ENCODE data around the gene AIF1. TPM values are rescaled to one million over a fixed set of nuclear protein-coding genes. Genes with fewer than 3 reads are reported as not detected.

Gene AIF1
- total and polyA plus RNA-seq, 7 experiments from 2014 or later: 33.1 to 182 (median 71.0) TPM

DNA sequence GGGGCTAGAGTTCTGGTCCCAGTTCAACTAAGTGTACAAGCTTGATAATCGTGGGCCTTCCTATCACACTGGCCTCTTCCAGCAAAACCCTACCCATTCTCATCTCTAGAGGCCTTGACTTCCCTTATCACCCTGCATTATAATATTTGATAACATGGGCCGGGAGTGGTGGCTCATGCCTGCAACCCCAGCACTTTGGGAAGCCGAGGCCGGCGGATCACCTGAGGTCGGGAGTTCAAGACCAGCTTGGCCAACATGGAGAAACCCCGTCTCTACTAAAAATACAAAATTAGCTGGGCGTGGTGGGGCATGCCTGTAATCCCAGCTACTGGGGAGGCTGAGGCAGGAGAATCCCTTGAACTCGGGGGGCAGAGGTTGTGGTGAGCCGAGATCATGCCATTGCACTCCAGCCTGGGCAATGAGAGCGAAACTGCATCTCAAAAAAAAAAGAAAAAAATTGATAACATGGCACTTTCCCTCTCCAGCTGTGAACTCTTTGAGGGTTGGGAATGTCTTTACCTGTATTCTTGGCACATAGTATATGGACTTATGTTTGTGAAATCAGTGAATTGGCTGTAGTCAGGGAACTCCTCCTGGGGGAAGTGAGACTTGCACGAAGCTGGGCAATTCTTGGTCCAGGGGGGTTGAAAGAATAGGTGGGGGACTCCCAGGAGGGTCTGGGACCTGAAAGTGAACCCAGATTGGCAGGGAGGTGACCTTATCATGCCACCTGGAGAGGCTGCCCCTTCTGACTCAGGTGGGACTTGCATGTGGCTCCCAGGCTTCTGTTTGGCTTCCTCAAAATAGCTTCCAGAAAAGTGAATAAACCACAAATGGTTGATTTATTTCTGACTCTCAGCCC is 46.5 kb downstream of the AIF1 start:
- peaks cover 49 to 89% (median 73%) of the 10 kb centered on the region in 7 donors for H3K4me1 Mint-ChIP-seq
- Histone ChIP-seq H3K4me1 (ENCODE audit: control insufficient read depth in 2 of 2, insufficient read depth in 2 of 2, low read length in 2 of 2) (peaks cover 47 to 57% of the 10 kb centered on the region in 2 donors), H3K9me3 (ENCODE audit: control insufficient read depth in 2 of 3, low read length in 3 of 3) (no peaks in the 10 kb centered on the region), H3K36me3 (ENCODE audit: control insufficient read depth in 2 of 3, insufficient read depth in 3 of 3, low read length in 3 of 3) (peaks cover 0 to 33% (median 6%) of the 10 kb centered on the region in 3 experiments), H3K4me3 (ENCODE audit: low read length) (peak overlapping the region; percentile 79), H3K27me3 (ENCODE audit: control insufficient read depth in 2 of 2, insufficient read depth in 2 of 2, low read length in 2 of 2) (no peaks in the 10 kb centered on the region), H3K27ac (ENCODE audit: low read depth, low read length) (peak overlapping the region; percentile 88)
- peak overlapping the region; percentile 89 to 98 (median 92) for H3K4me3 Mint-ChIP-seq
- intact Hi-C loops (cut with micrococcal nuclease): loop anchor here in 1 of 2 donors (10.0 kb wide), 2 partner anchors 1543 to 1753 kb away; partner anchors contain the start of genes CUTA, HSD17B8, PHF1 and RING1
- peaks cover 4 to 41% (median 13%) of the 10 kb centered on the region in 5 donors for H3K36me3 Mint-ChIP-seq
- peaks cover 0 to 2% (median 0%) of the 10 kb centered on the region in 11 donors for H3K9me3 Mint-ChIP-seq
- ChIA-PET POLR2A (interaction anchor here (0.6 to 7.1 kb wide), 23 partner anchors 9 to 1616 kb away, joined by 3 to 193 read pairs (median 4); partner anchors contain the start of genes ABHD16A, APOM, BAG6 and DDX39B), CTCF (interaction anchor here (0.9 kb wide), 1 partner anchor 9 kb away, joined by 3 read pairs; the partner anchor contains the start of gene BAG6)
- ATAC-seq (no peak), DNase-seq (no peak)
- peaks cover 0 to 2% (median 0%) of the 10 kb centered on the region in 5 donors for H3K27me3 Mint-ChIP-seq
- H3K27ac Mint-ChIP-seq: peak overlapping the region; percentile 75 to 95 (median 88)

DNA sequence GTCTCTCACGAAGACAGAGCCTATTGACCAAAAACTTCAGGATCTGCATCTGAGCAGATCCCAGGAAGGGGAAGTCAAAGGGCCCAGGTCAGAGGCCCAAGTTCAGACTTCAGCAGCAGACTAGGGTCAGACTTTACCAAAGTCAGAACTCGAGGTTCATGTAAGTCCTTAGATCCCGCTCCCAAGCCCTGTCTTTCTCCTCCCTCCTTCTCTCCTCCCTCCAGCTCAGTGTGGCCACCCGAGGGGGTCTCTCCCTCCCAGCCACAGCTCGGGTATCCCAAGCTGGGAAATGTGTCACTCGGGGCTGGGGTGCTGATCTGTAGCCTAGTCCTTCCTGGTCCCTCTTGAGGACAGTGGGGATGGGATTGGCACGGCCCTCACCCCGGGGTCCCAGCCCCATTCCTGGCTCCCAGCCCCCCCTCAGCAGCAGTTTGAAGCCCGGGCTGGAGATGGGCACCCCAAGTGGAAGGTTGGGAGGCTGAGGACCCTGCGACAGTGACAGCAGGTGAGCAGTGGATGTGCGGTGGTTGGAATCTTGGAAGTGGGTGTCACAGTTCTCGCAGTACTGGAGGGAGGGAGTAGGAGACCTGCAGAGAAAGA is 47.2 kb downstream of the AIF1 start:
- Histone ChIP-seq H3K27ac (ENCODE audit: low read depth, low read length) (no peak overlapping the region), H3K4me3 (ENCODE audit: low read length) (no peak overlapping the region), H3K27me3 (ENCODE audit: control insufficient read depth in 2 of 2, insufficient read depth in 2 of 2, low read length in 2 of 2) (no peaks in the 10 kb centered on the region), H3K4me1 (ENCODE audit: control insufficient read depth in 2 of 2, insufficient read depth in 2 of 2, low read length in 2 of 2) (peaks cover 50 to 62% of the 10 kb centered on the region in 2 donors), H3K36me3 (ENCODE audit: control insufficient read depth in 2 of 3, insufficient read depth in 3 of 3, low read length in 3 of 3) (peaks cover 0 to 30% (median 6%) of the 10 kb centered on the region in 3 experiments), H3K9me3 (ENCODE audit: control insufficient read depth in 2 of 3, low read length in 3 of 3) (no peaks in the 10 kb centered on the region)
- peaks cover 48 to 90% (median 76%) of the 10 kb centered on the region in 7 donors for H3K4me1 Mint-ChIP-seq
- ChIA-PET POLR2A (interaction anchor here (0.6 to 7.1 kb wide), 8 partner anchors 9 to 168 kb away, joined by 3 to 193 read pairs (median 6); partner anchors contain the start of genes ABHD16A, APOM, BAG6 and LY6G5C), CTCF (no interaction called here)
- H3K27me3 Mint-ChIP-seq: peaks cover 0 to 2% (median 0%) of the 10 kb centered on the region in 5 donors
- no peak for DNase-seq
- peaks cover 0 to 2% (median 0%) of the 10 kb centered on the region in 11 donors for H3K9me3 Mint-ChIP-seq
- peaks cover 4 to 41% (median 11%) of the 10 kb centered on the region in 5 donors for H3K36me3 Mint-ChIP-seq
- ATAC-seq: no peak
- H3K27ac Mint-ChIP-seq: peak overlapping the region; percentile 41 to 95 (median 78)
- intact Hi-C loops (cut with micrococcal nuclease): loop anchor here in 1 of 2 donors (10.0 kb wide), 2 partner anchors 1543 to 1753 kb away; partner anchors contain the start of genes CUTA, HSD17B8, PHF1 and RING1
- peak overlapping the region; percentile 9 to 98 (median 91) for H3K4me3 Mint-ChIP-seq

DNA sequence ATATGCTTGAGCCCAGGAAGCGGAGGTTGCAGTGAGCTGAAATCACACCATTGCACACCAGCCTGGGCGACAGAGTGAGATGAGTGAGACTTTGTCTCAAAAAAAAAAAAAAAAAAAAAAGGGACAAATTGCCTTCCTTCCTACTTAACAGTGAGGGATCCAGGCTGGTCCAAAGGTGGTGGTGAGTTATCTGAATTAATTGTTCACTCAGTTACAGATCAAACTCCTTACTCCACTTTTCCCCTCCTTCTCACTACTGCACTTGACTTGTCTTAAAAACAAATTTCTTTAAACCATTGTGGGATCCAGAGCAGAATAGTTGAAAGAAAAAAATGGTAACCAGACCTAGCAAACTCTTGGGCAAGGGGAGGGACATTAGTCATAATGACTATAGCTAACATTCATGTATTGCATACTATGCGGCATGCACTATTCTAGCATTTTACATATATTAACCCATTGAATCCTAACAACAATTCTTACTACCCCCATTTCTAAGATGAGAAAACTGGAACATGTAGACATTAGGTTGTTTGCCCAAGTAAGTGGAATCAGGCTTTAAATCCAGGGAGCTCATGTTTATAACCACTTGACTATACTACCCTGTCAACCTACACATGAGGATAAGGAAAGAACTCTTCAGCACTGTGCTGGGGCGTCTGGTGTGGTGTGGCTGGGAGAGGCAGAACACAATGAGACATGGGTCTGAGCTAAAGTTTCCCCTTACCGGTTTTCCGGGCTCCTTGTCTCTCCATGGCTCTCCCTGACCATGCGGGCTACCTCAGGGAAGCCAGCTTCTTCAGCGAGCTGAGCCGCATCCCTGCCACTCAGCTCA is 48.3 kb downstream of the AIF1 start:
- Histone ChIP-seq H3K27me3 (ENCODE audit: control insufficient read depth in 2 of 2, insufficient read depth in 2 of 2, low read length in 2 of 2) (no peaks in the 10 kb centered on the region), H3K4me1 (ENCODE audit: control insufficient read depth in 2 of 2, insufficient read depth in 2 of 2, low read length in 2 of 2) (peaks cover 48 to 60% of the 10 kb centered on the region in 2 donors), H3K9me3 (ENCODE audit: control insufficient read depth in 2 of 3, low read length in 3 of 3) (no peaks in the 10 kb centered on the region), H3K36me3 (ENCODE audit: control insufficient read depth in 2 of 3, insufficient read depth in 3 of 3, low read length in 3 of 3) (peaks cover 2 to 29% (median 4%) of the 10 kb centered on the region in 3 experiments), H3K27ac (ENCODE audit: low read depth, low read length) (peak overlapping the region; percentile 97), H3K4me3 (ENCODE audit: low read length) (peak overlapping the region; percentile 91)
- ChIA-PET CTCF (interaction anchor here (1.1 to 2.7 kb wide), 4 partner anchors 9 to 82 kb away, joined by 3 to 19 read pairs (median 4); partner anchors contain the start of genes APOM and BAG6), POLR2A (interaction anchor here (0.7 to 7.1 kb wide), 10 partner anchors 10 to 495 kb away, joined by 3 to 193 read pairs (median 4); partner anchors contain the start of genes APOM, BAG6, DXO and LTB)
- Mint-ChIP-seq H3K36me3 (peaks cover 7 to 44% (median 11%) of the 10 kb centered on the region in 5 donors), H3K9me3 (peaks cover 0 to 2% (median 0%) of the 10 kb centered on the region in 11 donors), H3K4me3 (peak overlapping the region; percentile 93 to 99 (median 96)), H3K27ac (peak overlapping the region; percentile 51 to 99 (median 98)), H3K4me1 (peaks cover 45 to 89% (median 76%) of the 10 kb centered on the region in 7 donors), H3K27me3 (peaks cover 0 to 2% (median 0%) of the 10 kb centered on the region in 5 donors)
- intact Hi-C loops (cut with micrococcal nuclease): loop anchor here in 1 of 2 donors (10.0 kb wide), 2 partner anchors 1541 to 1751 kb away; partner anchors contain the start of genes CUTA, HSD17B8, PHF1 and RING1
- DNase-seq (no peak), ATAC-seq (no peak)

DNA sequence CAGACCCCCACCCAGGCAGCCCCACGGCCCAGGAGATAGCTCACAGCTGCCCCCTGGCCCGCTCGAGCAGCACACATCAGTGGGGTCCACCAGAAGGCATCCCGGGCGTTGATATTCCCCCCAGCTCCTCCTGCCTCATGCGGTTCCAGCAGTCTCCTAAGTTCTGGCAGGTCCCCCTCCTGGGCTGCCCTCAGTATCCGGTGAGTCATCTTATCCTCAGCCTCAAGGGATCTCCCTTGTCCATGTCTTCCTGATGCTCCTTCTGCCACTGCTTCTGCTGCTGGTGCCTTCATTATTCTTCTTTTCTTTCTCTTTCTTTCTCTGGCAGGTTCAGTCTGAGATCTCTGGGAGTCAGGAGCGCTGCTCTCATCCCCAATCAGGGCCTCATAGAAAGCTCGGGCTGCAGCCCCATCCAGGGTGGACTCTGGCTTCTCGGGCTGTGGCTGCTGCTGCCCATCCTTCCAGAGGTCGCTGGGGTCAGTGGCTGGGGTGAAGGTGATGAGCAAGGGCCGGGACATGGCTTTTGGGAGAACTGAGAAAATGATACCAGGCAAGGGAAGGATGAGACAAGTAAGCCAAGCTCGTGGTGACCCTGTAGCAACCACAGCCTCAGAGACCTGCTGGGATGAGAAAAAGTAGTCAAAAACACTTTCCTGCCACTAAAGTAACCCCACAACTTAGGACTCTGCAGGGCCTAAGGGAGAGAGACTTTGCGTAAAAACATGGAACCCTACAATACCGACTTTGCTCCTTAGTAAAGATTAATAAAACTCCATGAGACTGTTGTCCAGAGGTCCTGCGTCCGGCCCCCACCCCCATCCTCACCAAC is 49.1 kb downstream of the AIF1 start:
- Mint-ChIP-seq H3K4me3 (peak overlapping the region; percentile 93 to 99 (median 96)), H3K36me3 (peaks cover 7 to 44% (median 11%) of the 10 kb centered on the region in 5 donors), H3K27me3 (peaks cover 0 to 2% (median 0%) of the 10 kb centered on the region in 5 donors), H3K27ac (peak overlapping the region; percentile 94 to 99 (median 98)), H3K9me3 (peaks cover 0 to 2% (median 0%) of the 10 kb centered on the region in 11 donors), H3K4me1 (peaks cover 37 to 87% (median 76%) of the 10 kb centered on the region in 7 donors)
- intact Hi-C loops (cut with micrococcal nuclease): loop anchor here (2.0 to 10.0 kb wide), 6 partner anchors 75 to 1751 kb away; partner anchors contain the start of genes ATF6B (in 1 of the 2), CUTA (in 1 of the 2), HSD17B8 (in 1 of the 2) and HSPA1B (in 1 of the 2)
- ChIA-PET POLR2A (interaction anchor here (0.6 to 7.1 kb wide), 31 partner anchors 10 to 1540 kb away, joined by 3 to 193 read pairs (median 4); partner anchors contain the start of genes ABHD16A, APOM, BAG6 and DDX39B), CTCF (interaction anchor here (0.7 to 2.7 kb wide), 6 partner anchors 10 to 141 kb away, joined by 3 to 19 read pairs (median 4); partner anchors contain the start of genes APOM and BAG6)
- H3K27me3 ChIP-seq (ENCODE audit: control insufficient read depth in 2 of 2, insufficient read depth in 2 of 2, low read length in 2 of 2): no peaks in the 10 kb centered on the region
- peak in 2 of 9 donors; percentile 18 to 33 for DNase-seq
- peaks cover 40 to 52% of the 10 kb centered on the region in 2 donors for H3K4me1 ChIP-seq (ENCODE audit: control insufficient read depth in 2 of 2, insufficient read depth in 2 of 2, low read length in 2 of 2)
- H3K27ac ChIP-seq (ENCODE audit: low read depth, low read length): peak overlapping the region; percentile 97
- H3K4me3 ChIP-seq (ENCODE audit: low read length): peak overlapping the region; percentile 91
- peaks cover 6 to 32% (median 9%) of the 10 kb centered on the region in 3 experiments for H3K36me3 ChIP-seq (ENCODE audit: control insufficient read depth in 2 of 3, insufficient read depth in 3 of 3, low read length in 3 of 3)
- H3K9me3 ChIP-seq (ENCODE audit: control insufficient read depth in 2 of 3, low read length in 3 of 3): no peaks in the 10 kb centered on the region
- ATAC-seq: no peak

All from naive thymus-derived CD4-positive, alpha-beta T cell (primary cell).